ENCODE measurements around the gene DLGAP1. TPM values are rescaled to one million over a fixed set of nuclear protein-coding genes. Genes with fewer than 3 reads are reported as not detected.

The DLGAP1 gene
- total RNA-seq, 1 experiment from 2014 or later, result 23.0 TPM

GRCh38 chr18:4285525-4285924 lies 169.6 kb downstream of the DLGAP1 start (continued):
- no peak for TF ChIP-seq ZNF512 (CRISPR knock-in tag; IDR thresholded peaks at IDR 0.05; ENCODE audit: borderline replicate concordance)
- no peak for TF ChIP-seq ZNF281 (CRISPR knock-in tag; IDR thresholded peaks at IDR 0.05)
- TF ChIP-seq MXD4 (CRISPR knock-in tag; IDR thresholded peaks at IDR 0.05; ENCODE audit: borderline replicate concordance), result no peak
- TF ChIP-seq E2F1 (CRISPR knock-in tag; IDR thresholded peaks at IDR 0.05), result no peak
- no peak for TF ChIP-seq ZNF317 (CRISPR knock-in tag; IDR thresholded peaks at IDR 0.05; ENCODE audit: borderline replicate concordance, low read depth)
- TF ChIP-seq ZNF263 (CRISPR knock-in tag; IDR thresholded peaks at IDR 0.05; ENCODE audit: low read depth), result no peak

- Mint-ChIP-seq H3K27ac (no peak overlapping the region), H3K36me3 (peaks cover 3% of the 10 kb centered on the region), H3K4me3 (no peak overlapping the region), H3K4me1 (peaks cover 22% of the 10 kb centered on the region), H3K9me3 (peaks cover 3% of the 10 kb centered on the region; the same call in 1 of the 2 replicates), H3K27me3 (ENCODE audit: low read depth) (no peaks in the 10 kb centered on the region)
- TF ChIP-seq ZNF423 (CRISPR knock-in tag; IDR thresholded peaks at IDR 0.05) (no peak), ATF3 (CRISPR knock-in tag; conservative IDR thresholded peaks at IDR 0.05) (no peak), JUN (CRISPR knock-in tag; IDR thresholded peaks at IDR 0.05) (no peak), MLX (CRISPR knock-in tag; IDR thresholded peaks at IDR 0.05) (no peak), GRHL2 (CRISPR knock-in tag; IDR thresholded peaks at IDR 0.05; ENCODE audit: insufficient replicate concordance, severe bottlenecking) (no peak), TEAD1 (CRISPR knock-in tag; IDR thresholded peaks at IDR 0.05) (no peak), ZNF512 (CRISPR knock-in tag; IDR thresholded peaks at IDR 0.05; ENCODE audit: borderline replicate concordance) (no peak), ZNF281 (CRISPR knock-in tag; IDR thresholded peaks at IDR 0.05) (no peak), ZBTB21 (CRISPR knock-in tag; IDR thresholded peaks at IDR 0.05; ENCODE audit: borderline replicate concordance) (no peak), CDX4 (CRISPR knock-in tag; IDR thresholded peaks at IDR 0.05; ENCODE audit: borderline replicate concordance) (no peak), CREB1 (CRISPR knock-in tag; IDR thresholded peaks at IDR 0.05) (no peak), ZNF263 (CRISPR knock-in tag; IDR thresholded peaks at IDR 0.05; ENCODE audit: low read depth) (no peak), CBFB (CRISPR knock-in tag; IDR thresholded peaks at IDR 0.05; ENCODE audit: low read depth) (no peak), ELF4 (CRISPR knock-in tag; IDR thresholded peaks at IDR 0.05; ENCODE audit: low read depth) (no peak), FOXK1 (CRISPR knock-in tag; IDR thresholded peaks at IDR 0.05) (no peak), JAZF1 (CRISPR knock-in tag; IDR thresholded peaks at IDR 0.05) (no peak)
- DNase-seq (ENCODE audit: low spot score) (no peak), ATAC-seq (peak; percentile 22)
- CTCF ChIA-PET, result interaction anchor here (1.4 kb wide), 1 partner anchor 103 kb away, joined by 3 read pairs; no protein-coding TSS in a partner anchor
- POLR2A ChIA-PET, result interaction anchor here (0.7 kb wide), 1 partner anchor 177 kb away, joined by 4 read pairs; no protein-coding TSS in a partner anchor
Measured at GRCh38 chr18:4284528-4284927, 170.6 kb downstream of the DLGAP1 start.

Data from WTC11 (cell line).